Body of pancreas (tissue), 4 donors: ENCODE results near the gene TMEM101. TPM values are rescaled to one million over a fixed set of nuclear protein-coding genes. Genes with fewer than 3 reads are reported as not detected.
A peak's percentile ranks its signal among the peaks of the same experiment; 100 is the strongest.

Experiments
- ATAC-seq: fragments of 150-250 bp; one replicate; pipeline ENCODE4 v1.9.1; 2016
- DNase-seq, 4 donors: peaks; one replicate each; pipeline ENCODE4 v3.0.0-alpha.2; 2019
- H3K27ac ChIP-seq, 4 donors: fragments of 200-600 bp; sonication (generic); 1 replicate in 3 of 4; 2 replicates in 1 of 4; pipeline versions ENCODE4 v1.5.1 to v1.6.1; 2016 to 2019; ENCODE audit warnings: mild to moderate bottlenecking in 1 of 4, mixed read lengths in 1 of 4, moderate library complexity in 1 of 4
- H3K27me3 ChIP-seq, 2 donors: fragments of 200-600 bp; sonication (generic); one replicate each; pipeline ENCODE4 v1.6.0; 2016; ENCODE audit warnings: mild to moderate bottlenecking in 1 of 2
- H3K36me3 ChIP-seq, 2 donors: fragments of 200-600 bp; sonication (generic); replicated peaks in 1 of 2; 2 replicates each; pipeline ENCODE4 v1.5.1; 2016; ENCODE audit warnings: low read depth in 2 of 2; ENCODE audit not compliant: insufficient read depth in 1 of 2
- H3K4me1 ChIP-seq: fragments of 200-600 bp; sonication (generic); one replicate; pipeline ENCODE4 v1.6.0; 2016
- H3K4me3 ChIP-seq, 2 donors: fragments of 200-600 bp; sonication (generic); 1 replicate in 1 of 2; 2 replicates in 1 of 2; pipeline ENCODE4 v1.5.1; 2016 to 2019
- H3K9me3 ChIP-seq, 3 donors: fragments of 200-600 bp; sonication (generic); 1 replicate in 2 of 3; 2 replicates in 1 of 3; pipeline ENCODE4 v1.5.1; 2016
- POLR2A ChIP-seq, 3 donors: fragments of 450-650 bp; IDR thresholded peaks; one replicate each; pipeline ENCODE4 v1.6.1; 2016; ENCODE audit warnings: antibody characterized with exemption in 3 of 3, mild to moderate bottlenecking in 2 of 3
- WGBS, 2 donors: methylation state at CpG; one replicate each; pipeline ENCODE4 v1.1.5; 2017; 5-methylcytosine and 5-hydroxymethylcytosine counted together
- intact Hi-C: fragments of 100-400 bp; cut with DNase I; formaldehyde crosslinking; loops from one replicate; pipeline ENCODE4 v1.15.1; 2023
- total RNA-seq, 2 donors: library from RNA; depleted of rRNA; stranded (reverse); fragments of >200 nt; gene quantifications; one replicate each; pipeline ENCODE4 v1.1.0, GENCODE V29; 2016
- TF ChIP-seq, protein P1 (sequence below), 7 experiments: fragments of 450-650 bp in 4 of 7; fragments of 200-600 bp in 3 of 7; sonication (generic) in 3 of 7; IDR thresholded peaks; one replicate each; pipeline ENCODE4 v1.5.1; 2016 to 2019; ENCODE audit warnings: antibody characterized with exemption in 7 of 7

Gene TMEM101
- total RNA-seq, 2 donors from 2014 or later, result 22.6 to 26.7 TPM

DNA sequence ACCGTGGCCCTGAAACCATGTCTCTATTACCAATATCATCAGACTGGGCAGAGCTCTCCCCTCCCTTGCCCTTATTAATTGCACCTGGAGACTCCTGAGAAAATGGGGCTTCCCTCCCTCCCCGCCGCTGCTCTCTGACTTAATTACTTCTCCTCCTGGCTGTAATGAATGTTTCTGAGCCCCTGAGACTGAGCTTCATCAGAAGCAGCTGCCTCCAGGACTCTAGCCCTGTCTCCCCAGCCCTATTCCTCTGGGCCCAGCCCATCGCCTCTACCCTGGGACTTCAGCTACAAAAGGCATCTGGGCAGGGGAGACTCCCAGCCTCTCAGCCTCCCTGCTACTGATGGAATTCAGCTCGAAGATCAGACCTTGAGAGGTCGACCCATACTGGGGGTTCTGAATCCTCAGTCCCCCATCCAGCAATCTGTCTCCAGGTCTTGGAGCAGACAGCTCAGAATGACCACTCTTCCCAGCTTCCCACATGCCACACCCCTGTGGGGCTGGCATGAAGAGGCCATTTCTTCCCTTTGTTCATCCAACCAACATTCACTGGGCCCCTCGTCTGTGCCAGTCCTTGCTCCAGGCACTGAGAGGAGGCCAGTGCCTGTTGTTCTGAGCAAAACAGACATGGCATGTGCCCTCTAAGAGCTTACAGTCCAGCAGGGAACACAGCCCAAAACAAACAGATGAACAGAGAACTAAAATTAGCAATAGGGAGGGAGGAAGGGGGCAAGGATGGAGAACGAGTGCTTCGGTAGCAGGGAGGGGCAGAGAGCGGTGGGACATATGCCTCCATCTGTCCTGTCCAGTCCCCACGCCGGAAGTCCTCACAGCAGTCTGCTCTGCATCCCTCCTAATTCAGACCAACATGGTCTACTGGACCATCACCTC lies 27.4 kb downstream of the TMEM101 start:
- Histone ChIP-seq H3K36me3 (no peaks in the 10 kb centered on the region), H3K27ac (no peak overlapping the region), H3K9me3 (no peaks in the 10 kb centered on the region), H3K4me3 (no peak overlapping the region), H3K4me1 (peaks cover 14% of the 10 kb centered on the region), H3K27me3 (peaks cover 0 to 6% of the 10 kb centered on the region in 2 donors)
- ATAC-seq (no peak), DNase-seq (no peak)
- TF ChIP-seq POLR2A (IDR thresholded peaks at IDR 0.05), result no peak
- TF ChIP-seq, protein P1, sequence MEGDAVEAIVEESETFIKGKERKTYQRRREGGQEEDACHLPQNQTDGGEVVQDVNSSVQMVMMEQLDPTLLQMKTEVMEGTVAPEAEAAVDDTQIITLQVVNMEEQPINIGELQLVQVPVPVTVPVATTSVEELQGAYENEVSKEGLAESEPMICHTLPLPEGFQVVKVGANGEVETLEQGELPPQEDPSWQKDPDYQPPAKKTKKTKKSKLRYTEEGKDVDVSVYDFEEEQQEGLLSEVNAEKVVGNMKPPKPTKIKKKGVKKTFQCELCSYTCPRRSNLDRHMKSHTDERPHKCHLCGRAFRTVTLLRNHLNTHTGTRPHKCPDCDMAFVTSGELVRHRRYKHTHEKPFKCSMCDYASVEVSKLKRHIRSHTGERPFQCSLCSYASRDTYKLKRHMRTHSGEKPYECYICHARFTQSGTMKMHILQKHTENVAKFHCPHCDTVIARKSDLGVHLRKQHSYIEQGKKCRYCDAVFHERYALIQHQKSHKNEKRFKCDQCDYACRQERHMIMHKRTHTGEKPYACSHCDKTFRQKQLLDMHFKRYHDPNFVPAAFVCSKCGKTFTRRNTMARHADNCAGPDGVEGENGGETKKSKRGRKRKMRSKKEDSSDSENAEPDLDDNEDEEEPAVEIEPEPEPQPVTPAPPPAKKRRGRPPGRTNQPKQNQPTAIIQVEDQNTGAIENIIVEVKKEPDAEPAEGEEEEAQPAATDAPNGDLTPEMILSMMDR (IDR thresholded peaks at IDR 0.05), result no peak
- intact Hi-C loops, result no loop called here
- 50 to 58% methylated on average over 9 to 12 of the region's 12 CpGs for WGBS, 2 donors

- Histone ChIP-seq H3K4me3 (no peak overlapping the region), H3K27ac (no peak overlapping the region), H3K4me1 (peaks cover 14% of the 10 kb centered on the region), H3K9me3 (no peaks in the 10 kb centered on the region), H3K27me3 (peaks cover 0 to 6% of the 10 kb centered on the region in 2 donors), H3K36me3 (no peaks in the 10 kb centered on the region)
- intact Hi-C loops, result no loop called here
- ATAC-seq (no peak), DNase-seq (no peak)
- 84 to 87% methylated on average over 7 of the region's 7 CpGs for WGBS, 2 donors
- no peak for TF ChIP-seq POLR2A (IDR thresholded peaks at IDR 0.05)
- TF ChIP-seq, protein P1 (IDR thresholded peaks at IDR 0.05), result no peak
These were observed 28.4 kb downstream of the TMEM101 start for GRCh38 chr17:43986225-43986981.

GRCh38 chr17:43984521-43984920 lies 30.2 kb downstream of the TMEM101 start:
- no peaks in the 10 kb centered on the region for H3K9me3 ChIP-seq
- H3K4me3 ChIP-seq, result no peak overlapping the region
- no peaks in the 10 kb centered on the region for H3K36me3 ChIP-seq
- no peak overlapping the region for H3K27ac ChIP-seq
- 87 to 96% methylated on average over 6 to 8 of the region's 8 CpGs for WGBS, 2 donors
- DNase-seq (no peak), ATAC-seq (no peak)
- intact Hi-C loops, result no loop called here
- TF ChIP-seq, protein P1 (IDR thresholded peaks at IDR 0.05), result no peak
- no peak for TF ChIP-seq POLR2A (IDR thresholded peaks at IDR 0.05)
- peaks cover 0 to 6% of the 10 kb centered on the region in 2 donors for H3K27me3 ChIP-seq
- H3K4me1 ChIP-seq, result peaks cover 14% of the 10 kb centered on the region

GRCh38 chr17:43983515-43984411 lies 31.0 kb downstream of the TMEM101 start:
- Histone ChIP-seq H3K9me3 (no peaks in the 10 kb centered on the region), H3K4me1 (peaks cover 14% of the 10 kb centered on the region), H3K27ac (no peak overlapping the region), H3K36me3 (no peaks in the 10 kb centered on the region), H3K27me3 (peaks cover 0 to 6% of the 10 kb centered on the region in 2 donors), H3K4me3 (no peak overlapping the region)
- DNase-seq, result peak; percentile 20 to 55 (median 38)
- intact Hi-C loops, result no loop called here
- 1 to 7% methylated on average over 2 to 77 of the region's 78 CpGs for WGBS, 2 donors
- TF ChIP-seq POLR2A (IDR thresholded peaks at IDR 0.05), result no peak
- TF ChIP-seq, protein P1 (IDR thresholded peaks at IDR 0.05), result peak in 1 of 7 experiments; percentile 9
- peak; percentile 67 for ATAC-seq
